DOHH2 (cell line): ENCODE results near the gene ACSL1.

Source experiments
- H3F3A ChIP-seq: fragments of 200-600 bp; sonication (generic), shearing (Covaris generic); 2 replicates; pipeline ENCODE4 v1.6.0; 2016; ENCODE audit warnings: antibody characterized with exemption, mild to moderate bottlenecking; ENCODE audit not compliant: control insufficient read depth, insufficient read depth
- H3K27ac ChIP-seq: fragments of 200-600 bp; sonication (generic); 2 replicates; pipeline ENCODE4 v1.5.1; 2014; ENCODE audit warnings: low read depth, mild to moderate bottlenecking, low read length, moderate library complexity
- H3K27me3 ChIP-seq: fragments of 200-600 bp; sonication (generic); 2 replicates; pipeline ENCODE4 v1.6.1; 2014; ENCODE audit warnings: mild to moderate bottlenecking, low read length, mixed read lengths; ENCODE audit not compliant: control insufficient read depth
- H3K36me3 ChIP-seq: fragments of 200-600 bp; sonication (generic); 2 replicates; pipeline ENCODE4 v1.6.1; 2014; ENCODE audit warnings: mild to moderate bottlenecking, low read length, moderate library complexity, mixed read lengths; ENCODE audit not compliant: control insufficient read depth
- H3K4me1 ChIP-seq: fragments of 200-600 bp; sonication (generic); 2 replicates; pipeline ENCODE4 v1.6.1; 2014; ENCODE audit warnings: mild to moderate bottlenecking, low read length, mixed read lengths; ENCODE audit not compliant: control insufficient read depth
- H3K4me2 ChIP-seq: fragments of 200-600 bp; sonication (generic); 2 replicates; pipeline ENCODE4 v1.6.0; 2014; ENCODE audit warnings: mild to moderate bottlenecking, low read length, moderate library complexity
- H3K4me3 ChIP-seq: fragments of 200-600 bp; sonication (generic); 2 replicates; pipeline ENCODE4 v1.5.1; 2014; ENCODE audit warnings: mild to moderate bottlenecking, low read length, mixed read lengths
- H3K79me2 ChIP-seq: fragments of 200-600 bp; sonication (generic); 2 replicates; pipeline ENCODE4 v1.6.1; 2014; ENCODE audit warnings: mild to moderate bottlenecking, low read length, mixed read lengths; ENCODE audit not compliant: control insufficient read depth
- H3K9me2 ChIP-seq: fragments of 200-600 bp; sonication (generic); replicated peaks from 2 replicates; pipeline ENCODE4 v1.6.1; 2014; ENCODE audit warnings: mild to moderate bottlenecking, low read length, mixed read lengths; ENCODE audit not compliant: control insufficient read depth
- H3K9me3 ChIP-seq: fragments of 200-600 bp; sonication (generic); 2 replicates; pipeline ENCODE4 v1.6.1; 2014; ENCODE audit warnings: antibody characterized with exemption, low read length, mixed read lengths; ENCODE audit not compliant: control insufficient read depth, insufficient read depth
- H4K20me1 ChIP-seq: fragments of 200-600 bp; sonication (generic); 2 replicates; pipeline ENCODE4 v1.6.0; 2014; ENCODE audit warnings: low read depth, mild to moderate bottlenecking, antibody characterized with exemption, low read length, moderate library complexity; ENCODE audit not compliant: control insufficient read depth, insufficient read depth
- EZH2phosphoT487 ChIP-seq: fragments of 200-600 bp; sonication (generic); IDR thresholded peaks from 2 replicates; pipeline ENCODE4 v1.6.1; 2017; ENCODE audit warnings: borderline replicate concordance, mild to moderate bottlenecking, antibody characterized with exemption, low read length, moderate library complexity, mixed read lengths
- TF ChIP-seq, protein P1 (sequence below): fragments of 200-600 bp; sonication (generic); IDR thresholded peaks from one replicate; pipeline ENCODE4 v1.5.1; 2014; ENCODE audit warnings: antibody characterized with exemption, mild to moderate bottlenecking, low read depth, low read length; ENCODE audit not compliant: poor library complexity, severe bottlenecking

ACSL1 gene

DNA sequence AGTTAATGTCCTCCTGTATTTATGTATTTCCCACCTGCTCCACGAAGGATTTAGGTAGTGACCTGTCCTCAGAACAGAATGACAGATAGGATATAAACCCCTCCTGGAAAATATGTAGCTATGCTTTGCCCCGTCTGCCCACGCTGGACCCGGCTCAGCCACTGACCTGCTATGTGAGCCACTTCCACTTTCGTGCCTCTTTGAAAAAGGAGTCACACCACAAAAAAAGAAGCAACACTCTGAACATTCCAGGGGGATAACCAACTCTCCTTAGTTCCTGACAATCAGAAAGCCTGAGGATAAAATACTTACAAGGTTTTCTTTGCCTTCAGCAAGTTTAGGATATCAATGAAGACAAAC is 11.1 kb downstream of the ACSL1 start:
- Histone ChIP-seq H3K79me2 (peaks cover 92% of the 10 kb centered on the region), H3K4me2 (peak overlapping the region; percentile 39; the same call in 1 of the 2 replicates), H3K27me3 (no peaks in the 10 kb centered on the region), H3K9me3 (no peaks in the 10 kb centered on the region), H3K36me3 (no peaks in the 10 kb centered on the region), H3K27ac (no peak overlapping the region), H3K9me2 (no peaks in the 10 kb centered on the region), H3F3A (0 out of 2 replicates have a peak, but pooled peaks cover 3% of the 10 kb centered on the region), H3K4me1 (peaks cover 47% of the 10 kb centered on the region), H3K4me3 (no peak overlapping the region), H4K20me1 (peaks cover 22% of the 10 kb centered on the region)
- TF ChIP-seq, protein P1, sequence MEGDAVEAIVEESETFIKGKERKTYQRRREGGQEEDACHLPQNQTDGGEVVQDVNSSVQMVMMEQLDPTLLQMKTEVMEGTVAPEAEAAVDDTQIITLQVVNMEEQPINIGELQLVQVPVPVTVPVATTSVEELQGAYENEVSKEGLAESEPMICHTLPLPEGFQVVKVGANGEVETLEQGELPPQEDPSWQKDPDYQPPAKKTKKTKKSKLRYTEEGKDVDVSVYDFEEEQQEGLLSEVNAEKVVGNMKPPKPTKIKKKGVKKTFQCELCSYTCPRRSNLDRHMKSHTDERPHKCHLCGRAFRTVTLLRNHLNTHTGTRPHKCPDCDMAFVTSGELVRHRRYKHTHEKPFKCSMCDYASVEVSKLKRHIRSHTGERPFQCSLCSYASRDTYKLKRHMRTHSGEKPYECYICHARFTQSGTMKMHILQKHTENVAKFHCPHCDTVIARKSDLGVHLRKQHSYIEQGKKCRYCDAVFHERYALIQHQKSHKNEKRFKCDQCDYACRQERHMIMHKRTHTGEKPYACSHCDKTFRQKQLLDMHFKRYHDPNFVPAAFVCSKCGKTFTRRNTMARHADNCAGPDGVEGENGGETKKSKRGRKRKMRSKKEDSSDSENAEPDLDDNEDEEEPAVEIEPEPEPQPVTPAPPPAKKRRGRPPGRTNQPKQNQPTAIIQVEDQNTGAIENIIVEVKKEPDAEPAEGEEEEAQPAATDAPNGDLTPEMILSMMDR: no peak
- no peak for TF ChIP-seq EZH2phosphoT487

DNA sequence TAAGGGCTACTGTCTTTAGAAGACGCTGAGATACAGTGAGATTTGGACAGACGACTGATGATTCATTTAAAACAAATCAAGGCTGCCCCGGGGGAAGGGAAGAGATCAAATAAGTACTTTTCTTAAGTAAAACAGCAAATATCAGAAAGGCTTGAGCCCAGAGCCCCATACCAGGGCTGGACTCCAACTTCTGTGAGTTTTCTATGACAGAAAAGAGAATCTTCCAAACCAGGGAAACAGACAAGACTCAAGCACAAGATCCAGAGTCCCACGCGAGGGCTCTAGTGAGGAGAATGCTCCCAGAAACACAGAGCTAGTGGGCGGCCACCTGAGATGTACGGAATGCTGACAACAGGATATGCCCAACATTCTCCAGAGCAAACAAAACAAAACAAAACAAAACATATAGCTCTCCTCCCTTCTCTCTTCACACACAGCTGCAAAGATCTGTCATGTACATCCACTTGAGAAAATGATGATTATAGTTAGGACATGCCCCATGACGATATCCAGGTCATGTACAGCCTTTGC is 13.1 kb downstream of the ACSL1 start:
- Histone ChIP-seq H3K27ac (no peak overlapping the region), H3K4me3 (no peak overlapping the region), H3K9me3 (no peaks in the 10 kb centered on the region), H3K27me3 (no peaks in the 10 kb centered on the region), H3K36me3 (no peaks in the 10 kb centered on the region), H3K79me2 (peaks cover 87% of the 10 kb centered on the region), H3K4me1 (peaks cover 37% of the 10 kb centered on the region), H3K4me2 (no peak overlapping the region), H3K9me2 (no peaks in the 10 kb centered on the region), H4K20me1 (peaks cover 16% of the 10 kb centered on the region), H3F3A (0 out of 2 replicates have a peak, but pooled peaks cover 3% of the 10 kb centered on the region)
- TF ChIP-seq, protein P1: no peak
- no peak for TF ChIP-seq EZH2phosphoT487

- Histone ChIP-seq H3K4me3 (no peak overlapping the region), H3K9me2 (no peaks in the 10 kb centered on the region), H3F3A (0 out of 2 replicates have a peak, but pooled peaks cover 3% of the 10 kb centered on the region), H3K9me3 (no peaks in the 10 kb centered on the region), H3K4me2 (no peak overlapping the region), H3K4me1 (peaks cover 32% of the 10 kb centered on the region), H3K36me3 (no peaks in the 10 kb centered on the region), H3K27me3 (no peaks in the 10 kb centered on the region), H3K79me2 (peaks cover 87% of the 10 kb centered on the region), H4K20me1 (peaks cover 12% of the 10 kb centered on the region), H3K27ac (no peak overlapping the region)
- TF ChIP-seq, protein P1: no peak
- no peak for TF ChIP-seq EZH2phosphoT487
These were observed 13.6 kb downstream of the ACSL1 start for GRCh38 chr4:184812199-184812542.
